K562 (cell line): ENCODE data around the gene RPL22L1. TPM values are rescaled to one million over a fixed set of nuclear protein-coding genes. Genes with fewer than 3 reads are reported as not detected.
A peak's percentile ranks its signal among the peaks of the same experiment; 100 is the strongest.

Experiments used
- ASH1L ChIP-seq: fragments of 450-650 bp; IDR thresholded peaks from 2 replicates; pipeline ENCODE4 v1.6.1; 2018; ENCODE audit warnings: borderline replicate concordance, mild to moderate bottlenecking, low read depth; ENCODE audit not compliant: partially characterized antibody
- ATF1 ChIP-seq, 2 experiments: fragments of 450-650 bp in 1 of 2; IDR thresholded peaks; 2 replicates each; pipeline ENCODE4 v1.6.1; 2016; ENCODE audit warnings: missing compliant biosample characterization in 1 of 2, missing genetic modification characterization in 1 of 2
- BCL6 ChIP-seq: fragments of 250-450 bp; sonication (Bioruptor Pico); IDR thresholded peaks from 2 replicates; pipeline ENCODE4 v1.4.0; 2020
- DACH1 ChIP-seq: fragments of 450-650 bp; IDR thresholded peaks from 2 replicates; pipeline ENCODE4 v1.6.1; 2018; ENCODE audit not compliant: partially characterized antibody
- DPF2 ChIP-seq: fragments of 450-650 bp; IDR thresholded peaks from 2 replicates; pipeline ENCODE4 v1.6.1; 2016
- ELK1 ChIP-seq: sonication (generic); formaldehyde crosslinking; IDR thresholded peaks from 2 replicates; pipeline ENCODE4 v1.8.1; 2022; ENCODE audit warnings: missing genetic modification reagents
- EP300 ChIP-seq: IDR thresholded peaks from 2 replicates; pipeline ENCODE4 v1.6.1; 2012; ENCODE audit warnings: low read length, improper control_type of control experiment
- FOXA1 ChIP-seq: fragments of 450-650 bp; IDR thresholded peaks from 2 replicates; pipeline ENCODE4 v1.6.1; 2016; ENCODE audit warnings: mild to moderate bottlenecking, borderline replicate concordance
- JUNB ChIP-seq: fragments of 450-650 bp; formaldehyde crosslinking; conservative IDR thresholded peaks from 2 replicates; pipeline ENCODE4 v1.4.0; 2020; ENCODE audit warnings: mild to moderate bottlenecking
- KDM5B ChIP-seq: fragments of 200-600 bp; sonication (generic); IDR thresholded peaks from 2 replicates; pipeline ENCODE4 v1.6.1; 2012; ENCODE audit warnings: low read depth, mild to moderate bottlenecking, moderate library complexity, low read length, control low read depth, inconsistent platforms; ENCODE audit not compliant: insufficient replicate concordance
- RAD51 ChIP-seq: fragments of 450-650 bp; IDR thresholded peaks from 2 replicates; pipeline ENCODE4 v1.7.1; 2016; ENCODE audit warnings: low read depth, mild to moderate bottlenecking, borderline replicate concordance
- SIN3A ChIP-seq, 2 experiments: fragments of 150-350 bp in 1 of 2; IDR thresholded peaks; 2 replicates each; pipeline ENCODE4 v1.6.1; 2011 to 2016; ENCODE audit warnings: borderline replicate concordance in 2 of 2, low read depth in 2 of 2, low read length in 2 of 2, mild to moderate bottlenecking in 2 of 2, moderate library complexity in 2 of 2; ENCODE audit not compliant: control insufficient read depth in 1 of 2
- SMAD1 ChIP-seq: fragments of 150-350 bp; IDR thresholded peaks from 2 replicates; pipeline ENCODE4 v1.6.1; 2014; ENCODE audit warnings: low read length, low read depth; ENCODE audit not compliant: partially characterized antibody
- SP1 ChIP-seq: sonication (generic); formaldehyde crosslinking; IDR thresholded peaks from 2 replicates; pipeline ENCODE4 v1.8.1; 2022; ENCODE audit warnings: mild to moderate bottlenecking, missing genetic modification reagents
- SRF ChIP-seq, 2 experiments: fragments of 250-450, 450-650 bp in 1 of 2; sonication (Bioruptor Pico) in 1 of 2; sonication (generic) in 1 of 2; formaldehyde crosslinking; IDR thresholded peaks; 2 replicates each; pipeline versions ENCODE4 v1.5.0 to v1.5.1; 2020 to 2022; ENCODE audit warnings: mild to moderate bottlenecking in 1 of 2, missing genetic modification reagents in 1 of 2
- SRSF9 ChIP-seq: fragments of 200-400 bp; formaldehyde crosslinking; IDR thresholded peaks from 2 replicates; pipeline ENCODE4 v1.6.1; 2017; ENCODE audit warnings: low read depth, low read length, borderline replicate concordance
- VEZF1 ChIP-seq: fragments of 200-800 bp; sonication (Bioruptor generic); IDR thresholded peaks from 2 replicates; pipeline ENCODE4 v1.6.1; 2017; ENCODE audit warnings: missing genetic modification characterization, missing compliant biosample characterization
- WHSC1 ChIP-seq: IDR thresholded peaks from one replicate; pipeline ENCODE4 v1.6.1; 2012; ENCODE audit warnings: low read length, control low read depth, inconsistent platforms
- ZBTB7A ChIP-seq: IDR thresholded peaks from 2 replicates; pipeline ENCODE4 v1.6.1; 2011; ENCODE audit warnings: low read depth, mild to moderate bottlenecking, low read length, moderate library complexity, borderline replicate concordance; ENCODE audit not compliant: control insufficient read depth
- ZNF133 ChIP-seq: fragments of 250-450 bp; sonication (Bioruptor Pico); IDR thresholded peaks from 2 replicates; pipeline ENCODE4 v1.4.0; 2020; ENCODE audit warnings: mild to moderate bottlenecking
- ZNF263 ChIP-seq: sonication (generic); formaldehyde crosslinking; IDR thresholded peaks from 2 replicates; pipeline ENCODE4 v1.8.0; 2022; ENCODE audit warnings: mild to moderate bottlenecking, missing genetic modification reagents, borderline replicate concordance
- ZNF589 ChIP-seq: fragments of 200-800 bp; sonication (Bioruptor generic); IDR thresholded peaks from 2 replicates; pipeline ENCODE4 v1.6.1; 2016; ENCODE audit warnings: low read depth, missing genetic modification characterization, missing compliant biosample characterization
- ZNF696 ChIP-seq: fragments of 250-450 bp; sonication (Bioruptor Pico); conservative IDR thresholded peaks from 2 replicates; pipeline ENCODE4 v1.4.0; 2020; ENCODE audit warnings: mild to moderate bottlenecking, moderate library complexity
- ZNF707 ChIP-seq: fragments of 250-450 bp; sonication (Bioruptor Pico); conservative IDR thresholded peaks from 2 replicates; pipeline ENCODE4 v1.8.0; 2022; ENCODE audit warnings: inconsistent platforms, mild to moderate bottlenecking, moderate library complexity
- ZSCAN29 ChIP-seq: fragments of 450-650 bp; IDR thresholded peaks from 2 replicates; pipeline ENCODE4 v1.6.1; 2017
- polyA plus RNA-seq, 8 experiments: library from polyadenylated mRNA; depleted of rRNA in 4 of 8; stranded (reverse) in 5 of 8; unstranded in 3 of 8; fragments of >200 nt; fragmentation: Nextera tagmentation in 2 of 8; fragmentation: Illumina TruSeq in 1 of 8; extraction: Ambion mirVana in 2 of 8; extraction: Trizol in 1 of 8; gene quantifications; 2 replicates each; pipeline versions ENCODE4 v1.2.1 to v1.2.3, GENCODE V29; 2011 to 2014; ENCODE audit warnings: inconsistent platforms in 1 of 8, missing spikeins in 1 of 8
- total RNA-seq, 7 experiments: library from RNA; depleted of rRNA in 6 of 7; stranded (reverse); fragments of >200 nt in 6 of 7; fragmentation: Illumina TruSeq in 2 of 7; extraction: Trizol in 2 of 7; gene quantifications; 2 replicates each; pipeline versions ENCODE4 v1.2.1 to v1.2.3, GENCODE V29; 2011 to 2021; ENCODE audit warnings: low replicate concordance in 1 of 7
- TF ChIP-seq, protein P1 (sequence below): fragments of 250-450 bp; sonication (Bioruptor Pico); IDR thresholded peaks from 2 replicates; pipeline ENCODE4 v1.8.0; 2021; ENCODE audit warnings: moderate library complexity, mild to moderate bottlenecking, inconsistent platforms

RPL22L1 gene
- total and polyA plus RNA-seq, 9 of the 15 experiments (the other 6 are each of a cell fraction or from before 2014, with no cell fraction given) = 53.9 to 198 (median 108) TPM

DNA sequence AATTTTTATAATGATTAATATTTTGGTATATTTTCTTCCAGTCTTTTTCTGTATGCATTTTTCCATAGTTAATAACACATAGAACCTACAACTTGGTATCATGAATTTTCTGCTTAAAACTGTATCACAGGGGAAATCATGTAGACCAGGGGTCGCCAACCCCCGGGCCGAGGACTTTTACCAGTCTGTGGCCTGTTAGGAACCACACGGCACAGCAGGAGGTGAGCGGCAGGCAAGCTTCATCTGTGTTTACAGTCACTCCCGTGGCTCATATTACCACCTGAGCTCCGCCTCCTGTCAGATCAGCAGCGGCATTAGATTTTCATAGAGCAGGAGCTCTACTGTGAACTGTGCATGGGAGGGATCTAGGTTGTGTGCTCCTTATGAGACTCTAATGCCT lies 54.7 kb downstream of the RPL22L1 start (continued):
- no peak for TF ChIP-seq JUNB
- TF ChIP-seq ASH1L = no peak
- no peak for TF ChIP-seq FOXA1
- no peak for TF ChIP-seq SRF (CRISPR knock-in tag; IDR thresholded peaks at IDR 0.05)
- no peak for TF ChIP-seq SRSF9
- TF ChIP-seq ZNF696 (CRISPR knock-in tag) = no peak
- peak; percentile 63 for TF ChIP-seq DPF2
- no peak for TF ChIP-seq ZNF707 (CRISPR knock-in tag)
- no peak for TF ChIP-seq SP1
- 0 out of 2 replicates have a peak, but pooled peaks have one; percentile 36 for TF ChIP-seq ZNF589 (CRISPR knock-in tag)
- no peak for TF ChIP-seq VEZF1 (CRISPR knock-in tag)
- 0 out of 2 replicates have a peak, but pooled peaks have one; percentile 19 for TF ChIP-seq EP300
- TF ChIP-seq ZNF133 (CRISPR knock-in tag) = no peak
- TF ChIP-seq BCL6 = no peak
- no peak for TF ChIP-seq KDM5B
- TF ChIP-seq DACH1 = no peak
- TF ChIP-seq, protein P1, sequence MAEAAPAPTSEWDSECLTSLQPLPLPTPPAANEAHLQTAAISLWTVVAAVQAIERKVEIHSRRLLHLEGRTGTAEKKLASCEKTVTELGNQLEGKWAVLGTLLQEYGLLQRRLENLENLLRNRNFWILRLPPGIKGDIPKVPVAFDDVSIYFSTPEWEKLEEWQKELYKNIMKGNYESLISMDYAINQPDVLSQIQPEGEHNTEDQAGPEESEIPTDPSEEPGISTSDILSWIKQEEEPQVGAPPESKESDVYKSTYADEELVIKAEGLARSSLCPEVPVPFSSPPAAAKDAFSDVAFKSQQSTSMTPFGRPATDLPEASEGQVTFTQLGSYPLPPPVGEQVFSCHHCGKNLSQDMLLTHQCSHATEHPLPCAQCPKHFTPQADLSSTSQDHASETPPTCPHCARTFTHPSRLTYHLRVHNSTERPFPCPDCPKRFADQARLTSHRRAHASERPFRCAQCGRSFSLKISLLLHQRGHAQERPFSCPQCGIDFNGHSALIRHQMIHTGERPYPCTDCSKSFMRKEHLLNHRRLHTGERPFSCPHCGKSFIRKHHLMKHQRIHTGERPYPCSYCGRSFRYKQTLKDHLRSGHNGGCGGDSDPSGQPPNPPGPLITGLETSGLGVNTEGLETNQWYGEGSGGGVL (CRISPR knock-in tag) = no peak
- no peak for TF ChIP-seq ELK1 (CRISPR knock-in tag)
- no peak for TF ChIP-seq WHSC1
- TF ChIP-seq SMAD1 = no peak
- no peak for TF ChIP-seq SIN3A (IDR thresholded peaks at IDR 0.05; ENCODE audit: borderline replicate concordance in 2 of 2, control insufficient read depth in 1 of 2, low read depth in 2 of 2, low read length in 2 of 2)
- TF ChIP-seq ZSCAN29 = no peak
- TF ChIP-seq ZBTB7A = peak; percentile 71; the same call in 1 of the 2 replicates
- no peak for TF ChIP-seq ZNF263 (CRISPR knock-in tag)
- no peak for TF ChIP-seq RAD51
- TF ChIP-seq ATF1 (CRISPR knock-in tag; IDR thresholded peaks at IDR 0.05) = no peak
- TF ChIP-seq ATF1 (tag; IDR thresholded peaks at IDR 0.05) = peak; percentile 50; the same call in 1 of the 2 replicates
